ENCODE results near the gene CRB3. TPM values are rescaled to one million over a fixed set of nuclear protein-coding genes. Genes with fewer than 3 reads are reported as not detected.

Gene CRB3
- total and polyA plus RNA-seq, 2 of the 13 experiments (the other 11 are each of a cell fraction or from before 2014, with no cell fraction given) = 10.6 to 25.6 TPM

DNA sequence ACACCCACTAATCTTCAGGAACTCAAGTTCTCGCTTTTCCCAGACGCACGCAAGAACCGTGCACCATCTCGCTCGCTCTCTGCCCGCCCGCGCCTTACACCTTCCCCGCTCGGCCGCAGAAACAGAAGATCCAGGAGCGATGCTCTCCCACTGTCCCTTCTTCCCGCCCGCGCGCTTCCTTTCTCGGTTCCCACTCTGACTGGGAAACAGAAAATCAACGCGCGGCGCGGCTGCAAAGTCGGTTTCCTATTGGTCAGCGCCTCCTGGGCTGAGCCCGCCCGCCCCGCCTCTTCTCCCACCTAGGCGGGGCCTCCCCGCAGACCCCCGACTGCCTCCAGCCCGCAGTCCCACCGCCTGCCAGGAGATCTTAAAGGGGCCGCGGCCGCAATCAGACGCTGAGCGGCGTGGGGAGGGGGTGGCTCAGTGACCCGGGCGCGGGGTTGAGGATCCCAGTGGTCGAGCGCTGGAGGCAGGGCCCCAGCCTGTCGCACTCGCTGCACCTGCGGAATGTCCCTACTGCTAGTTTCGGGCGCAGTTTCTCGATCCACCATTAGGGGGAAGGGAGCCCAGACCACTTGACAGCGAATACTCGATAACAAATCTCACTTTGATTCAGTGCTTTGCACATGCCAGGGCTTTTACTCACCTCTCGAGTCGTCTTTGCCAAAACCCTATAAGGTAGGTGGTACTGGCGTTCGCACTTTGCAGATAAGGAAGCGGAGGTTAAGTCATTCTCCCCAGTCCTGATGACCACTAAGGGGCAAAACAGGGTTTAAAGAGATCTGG, 3.8 kb upstream of the CRB3 start (continued):
- TF ChIP-seq, protein P1, sequence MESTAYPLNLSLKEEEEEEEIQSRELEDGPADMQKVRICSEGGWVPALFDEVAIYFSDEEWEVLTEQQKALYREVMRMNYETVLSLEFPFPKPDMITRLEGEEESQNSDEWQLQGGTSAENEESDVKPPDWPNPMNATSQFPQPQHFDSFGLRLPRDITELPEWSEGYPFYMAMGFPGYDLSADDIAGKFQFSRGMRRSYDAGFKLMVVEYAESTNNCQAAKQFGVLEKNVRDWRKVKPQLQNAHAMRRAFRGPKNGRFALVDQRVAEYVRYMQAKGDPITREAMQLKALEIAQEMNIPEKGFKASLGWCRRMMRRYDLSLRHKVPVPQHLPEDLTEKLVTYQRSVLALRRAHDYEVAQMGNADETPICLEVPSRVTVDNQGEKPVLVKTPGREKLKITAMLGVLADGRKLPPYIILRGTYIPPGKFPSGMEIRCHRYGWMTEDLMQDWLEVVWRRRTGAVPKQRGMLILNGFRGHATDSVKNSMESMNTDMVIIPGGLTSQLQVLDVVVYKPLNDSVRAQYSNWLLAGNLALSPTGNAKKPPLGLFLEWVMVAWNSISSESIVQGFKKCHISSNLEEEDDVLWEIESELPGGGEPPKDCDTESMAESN (CRISPR knock-in tag; conservative IDR thresholded peaks at IDR 0.05) = peak; percentile 49; the same call in 1 of the 2 replicates
- TF ChIP-seq CCAR2 (optimal IDR thresholded peaks at IDR 0.05; ENCODE audit: low read depth, low read length) (peak; percentile 26), ZNF792 (CRISPR knock-in tag; IDR thresholded peaks at IDR 0.05) (peak; percentile 39; the same call in 1 of the 2 replicates), ZNF546 (CRISPR knock-in tag; conservative IDR thresholded peaks at IDR 0.05) (no peak), ZNF547 (CRISPR knock-in tag; IDR thresholded peaks at IDR 0.05) (peak; percentile 38; the same call in 1 of the 2 replicates), PCBP1 (IDR thresholded peaks at IDR 0.05; ENCODE audit: borderline replicate concordance, low read depth, low read length) (no peak), ZNF205 (CRISPR knock-in tag; IDR thresholded peaks at IDR 0.05) (no peak), MYC (CRISPR knock-in tag; IDR thresholded peaks at IDR 0.05; ENCODE audit: borderline replicate concordance) (peak; percentile 69), HOXD1 (CRISPR knock-in tag; IDR thresholded peaks at IDR 0.05) (0 out of 2 replicates have a peak, but pooled peaks have one; percentile 38), PTBP1 (IDR thresholded peaks at IDR 0.05; ENCODE audit: low read depth, low read length, poor library complexity, severe bottlenecking) (peak; percentile 27), ZFP90 (CRISPR knock-in tag; IDR thresholded peaks at IDR 0.05; ENCODE audit: borderline replicate concordance) (peak; percentile 84; the same call in 1 of the 2 replicates)
- TF ChIP-seq, protein P2, sequence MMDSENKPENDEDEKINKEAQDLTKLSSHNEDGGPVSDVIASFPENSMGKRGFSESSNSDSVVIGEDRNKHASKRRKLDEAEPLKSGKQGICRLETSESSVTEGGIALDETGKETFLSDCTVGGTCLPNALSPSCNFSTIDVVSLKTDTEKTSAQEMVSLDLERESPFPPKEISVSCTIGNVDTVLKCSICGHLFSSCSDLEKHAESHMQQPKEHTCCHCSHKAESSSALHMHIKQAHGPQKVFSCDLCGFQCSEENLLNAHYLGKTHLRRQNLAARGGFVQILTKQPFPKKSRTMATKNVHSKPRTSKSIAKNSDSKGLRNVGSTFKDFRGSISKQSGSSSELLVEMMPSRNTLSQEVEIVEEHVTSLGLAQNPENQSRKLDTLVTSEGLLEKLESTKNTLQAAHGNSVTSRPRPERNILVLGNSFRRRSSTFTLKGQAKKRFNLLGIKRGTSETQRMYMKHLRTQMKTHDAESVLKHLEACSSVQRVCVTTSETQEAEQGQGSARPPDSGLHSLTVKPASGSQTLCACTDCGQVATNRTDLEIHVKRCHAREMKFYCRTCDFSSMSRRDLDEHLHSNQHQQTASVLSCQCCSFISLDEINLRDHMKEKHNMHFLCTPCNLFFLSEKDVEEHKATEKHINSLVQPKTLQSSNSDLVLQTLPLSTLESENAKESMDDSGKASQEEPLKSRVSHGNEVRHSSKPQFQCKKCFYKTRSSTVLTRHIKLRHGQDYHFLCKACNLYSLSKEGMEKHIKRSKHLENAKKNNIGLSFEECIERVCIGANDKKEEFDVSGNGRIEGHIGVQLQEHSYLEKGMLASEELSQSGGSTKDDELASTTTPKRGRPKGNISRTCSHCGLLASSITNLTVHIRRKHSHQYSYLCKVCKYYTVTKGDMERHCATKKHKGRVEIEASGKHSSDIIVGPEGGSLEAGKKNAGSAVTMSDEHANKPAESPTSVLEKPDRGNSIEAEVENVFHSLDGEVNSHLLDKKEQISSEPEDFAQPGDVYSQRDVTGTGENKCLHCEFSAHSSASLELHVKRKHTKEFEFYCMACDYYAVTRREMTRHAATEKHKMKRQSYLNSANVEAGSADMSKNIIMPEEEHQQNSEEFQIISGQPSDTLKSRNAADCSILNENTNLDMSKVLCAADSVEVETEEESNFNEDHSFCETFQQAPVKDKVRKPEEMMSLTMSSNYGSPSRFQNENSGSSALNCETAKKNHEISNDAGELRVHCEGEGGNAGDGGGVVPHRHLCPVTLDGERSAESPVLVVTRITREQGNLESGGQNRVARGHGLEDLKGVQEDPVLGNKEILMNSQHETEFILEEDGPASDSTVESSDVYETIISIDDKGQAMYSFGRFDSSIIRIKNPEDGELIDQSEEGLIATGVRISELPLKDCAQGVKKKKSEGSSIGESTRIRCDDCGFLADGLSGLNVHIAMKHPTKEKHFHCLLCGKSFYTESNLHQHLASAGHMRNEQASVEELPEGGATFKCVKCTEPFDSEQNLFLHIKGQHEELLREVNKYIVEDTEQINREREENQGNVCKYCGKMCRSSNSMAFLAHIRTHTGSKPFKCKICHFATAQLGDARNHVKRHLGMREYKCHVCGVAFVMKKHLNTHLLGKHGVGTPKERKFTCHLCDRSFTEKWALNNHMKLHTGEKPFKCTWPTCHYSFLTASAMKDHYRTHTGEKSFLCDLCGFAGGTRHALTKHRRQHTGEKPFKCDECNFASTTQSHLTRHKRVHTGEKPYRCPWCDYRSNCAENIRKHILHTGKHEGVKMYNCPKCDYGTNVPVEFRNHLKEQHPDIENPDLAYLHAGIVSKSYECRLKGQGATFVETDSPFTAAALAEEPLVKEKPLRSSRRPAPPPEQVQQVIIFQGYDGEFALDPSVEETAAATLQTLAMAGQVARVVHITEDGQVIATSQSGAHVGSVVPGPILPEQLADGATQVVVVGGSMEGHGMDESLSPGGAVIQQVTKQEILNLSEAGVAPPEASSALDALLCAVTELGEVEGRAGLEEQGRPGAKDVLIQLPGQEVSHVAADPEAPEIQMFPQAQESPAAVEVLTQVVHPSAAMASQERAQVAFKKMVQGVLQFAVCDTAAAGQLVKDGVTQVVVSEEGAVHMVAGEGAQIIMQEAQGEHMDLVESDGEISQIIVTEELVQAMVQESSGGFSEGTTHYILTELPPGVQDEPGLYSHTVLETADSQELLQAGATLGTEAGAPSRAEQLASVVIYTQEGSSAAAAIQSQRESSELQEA (CRISPR knock-in tag; IDR thresholded peaks at IDR 0.05; ENCODE audit: not compliant biosample characterization) = no peak
- TF ChIP-seq, protein P3, sequence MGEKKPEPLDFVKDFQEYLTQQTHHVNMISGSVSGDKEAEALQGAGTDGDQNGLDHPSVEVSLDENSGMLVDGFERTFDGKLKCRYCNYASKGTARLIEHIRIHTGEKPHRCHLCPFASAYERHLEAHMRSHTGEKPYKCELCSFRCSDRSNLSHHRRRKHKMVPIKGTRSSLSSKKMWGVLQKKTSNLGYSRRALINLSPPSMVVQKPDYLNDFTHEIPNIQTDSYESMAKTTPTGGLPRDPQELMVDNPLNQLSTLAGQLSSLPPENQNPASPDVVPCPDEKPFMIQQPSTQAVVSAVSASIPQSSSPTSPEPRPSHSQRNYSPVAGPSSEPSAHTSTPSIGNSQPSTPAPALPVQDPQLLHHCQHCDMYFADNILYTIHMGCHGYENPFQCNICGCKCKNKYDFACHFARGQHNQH (CRISPR knock-in tag; IDR thresholded peaks at IDR 0.05) = peak; percentile 81
- TF ChIP-seq, protein P4, sequence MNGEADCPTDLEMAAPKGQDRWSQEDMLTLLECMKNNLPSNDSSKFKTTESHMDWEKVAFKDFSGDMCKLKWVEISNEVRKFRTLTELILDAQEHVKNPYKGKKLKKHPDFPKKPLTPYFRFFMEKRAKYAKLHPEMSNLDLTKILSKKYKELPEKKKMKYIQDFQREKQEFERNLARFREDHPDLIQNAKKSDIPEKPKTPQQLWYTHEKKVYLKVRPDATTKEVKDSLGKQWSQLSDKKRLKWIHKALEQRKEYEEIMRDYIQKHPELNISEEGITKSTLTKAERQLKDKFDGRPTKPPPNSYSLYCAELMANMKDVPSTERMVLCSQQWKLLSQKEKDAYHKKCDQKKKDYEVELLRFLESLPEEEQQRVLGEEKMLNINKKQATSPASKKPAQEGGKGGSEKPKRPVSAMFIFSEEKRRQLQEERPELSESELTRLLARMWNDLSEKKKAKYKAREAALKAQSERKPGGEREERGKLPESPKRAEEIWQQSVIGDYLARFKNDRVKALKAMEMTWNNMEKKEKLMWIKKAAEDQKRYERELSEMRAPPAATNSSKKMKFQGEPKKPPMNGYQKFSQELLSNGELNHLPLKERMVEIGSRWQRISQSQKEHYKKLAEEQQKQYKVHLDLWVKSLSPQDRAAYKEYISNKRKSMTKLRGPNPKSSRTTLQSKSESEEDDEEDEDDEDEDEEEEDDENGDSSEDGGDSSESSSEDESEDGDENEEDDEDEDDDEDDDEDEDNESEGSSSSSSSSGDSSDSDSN (CRISPR knock-in tag; IDR thresholded peaks at IDR 0.05) = peak; percentile 40; the same call in 1 of the 2 replicates

Data from HepG2 (cell line).